K562 (cell line): ENCODE results near the gene ZNF74. TPM values are rescaled to one million over a fixed set of nuclear protein-coding genes. Genes with fewer than 3 reads are reported as not detected.
A peak's percentile ranks its signal among the peaks of the same experiment; 100 is the strongest.

Experiments
- BHLHE40 ChIP-seq: IDR thresholded peaks from 2 replicates; pipeline ENCODE4 v1.6.1; 2011; ENCODE audit warnings: low read length, improper control_type of control experiment
- CTBP1 ChIP-seq: fragments of 450-650 bp; IDR thresholded peaks from 2 replicates; pipeline ENCODE4 v1.6.1; 2016; ENCODE audit warnings: borderline replicate concordance
- EP300 ChIP-seq: IDR thresholded peaks from 2 replicates; pipeline ENCODE4 v1.6.1; 2012; ENCODE audit warnings: low read length, improper control_type of control experiment
- ETS2 ChIP-seq: IDR thresholded peaks from 2 replicates; pipeline ENCODE4 v1.6.1; 2016; ENCODE audit warnings: borderline replicate concordance, missing genetic modification characterization, mild to moderate bottlenecking, moderate library complexity, missing compliant biosample characterization; ENCODE audit not compliant: poor library complexity, severe bottlenecking
- FOXA3 ChIP-seq, 2 experiments: fragments of 450-650 bp in 1 of 2; sonication (generic) in 1 of 2; formaldehyde crosslinking; IDR thresholded peaks in 1 of 2; conservative IDR thresholded peaks in 1 of 2; 2 replicates each; pipeline versions ENCODE4 v1.4.0 to v1.8.0; 2020 to 2022; ENCODE audit warnings: mild to moderate bottlenecking in 2 of 2, missing genetic modification reagents in 1 of 2
- FUS ChIP-seq: fragments of 200-400 bp; formaldehyde crosslinking; optimal IDR thresholded peaks from 2 replicates; pipeline ENCODE3; 2017; ENCODE audit warnings: low read depth, low read length
- MCM5 ChIP-seq: fragments of 450-650 bp; IDR thresholded peaks from 2 replicates; pipeline ENCODE4 v1.6.1; 2016; ENCODE audit warnings: low read depth
- NCOA6 ChIP-seq: fragments of 450-650 bp; IDR thresholded peaks from 2 replicates; pipeline ENCODE4 v1.6.1; 2017; ENCODE audit warnings: mild to moderate bottlenecking
- NFIX ChIP-seq: fragments of 250-450 bp; sonication (Bioruptor Pico); IDR thresholded peaks from 2 replicates; pipeline ENCODE4 v1.4.0; 2020; ENCODE audit warnings: low read depth, mild to moderate bottlenecking, moderate library complexity
- NR3C1 ChIP-seq: sonication (generic); formaldehyde crosslinking; IDR thresholded peaks from 2 replicates; pipeline ENCODE4 v1.8.1; 2022; ENCODE audit warnings: missing genetic modification reagents
- PHF20 ChIP-seq: fragments of 450-650 bp; IDR thresholded peaks from 2 replicates; pipeline ENCODE4 v1.6.1; 2018; ENCODE audit not compliant: partially characterized antibody
- PML ChIP-seq: IDR thresholded peaks from 2 replicates; pipeline ENCODE4 v1.6.1; 2012; ENCODE audit warnings: low read length, inconsistent platforms
- POLR2H ChIP-seq: IDR thresholded peaks from 2 replicates; pipeline ENCODE4 v1.6.1; 2016; ENCODE audit warnings: missing genetic modification characterization, low read depth, mild to moderate bottlenecking, control low read depth, missing compliant biosample characterization, moderate library complexity
- PYGO2 ChIP-seq: fragments of 450-650 bp; IDR thresholded peaks from 2 replicates; pipeline ENCODE4 v1.6.1; 2016; ENCODE audit warnings: mild to moderate bottlenecking, missing genetic modification characterization, moderate library complexity, missing compliant biosample characterization
- SMAD4 ChIP-seq: fragments of 250-450 bp; sonication (Bioruptor Pico); conservative IDR thresholded peaks from 2 replicates; pipeline ENCODE4 v1.8.0; 2021; ENCODE audit warnings: inconsistent platforms, mild to moderate bottlenecking, moderate library complexity
- TAF1 ChIP-seq: IDR thresholded peaks from 2 replicates; pipeline ENCODE4 v1.6.1; 2011; ENCODE audit warnings: mild to moderate bottlenecking, low read length, moderate library complexity; ENCODE audit not compliant: insufficient read depth, control insufficient read depth, severe bottlenecking; ENCODE audit errors: extremely low read depth
- TBL1XR1 ChIP-seq, 2 experiments: IDR thresholded peaks; 2 replicates each; pipeline ENCODE4 v1.6.1; 2012; ENCODE audit warnings: improper control_type of control experiment in 2 of 2, low read length in 2 of 2, mild to moderate bottlenecking in 1 of 2
- TSC22D4 ChIP-seq: fragments of 450-650 bp; IDR thresholded peaks from 2 replicates; pipeline ENCODE4 v1.6.1; 2016; ENCODE audit warnings: missing genetic modification characterization, missing biosample characterization, control low read depth
- ZFP1 ChIP-seq: fragments of 450-650 bp; formaldehyde crosslinking; IDR thresholded peaks from 2 replicates; pipeline ENCODE4 v1.4.0; 2020; ENCODE audit warnings: mild to moderate bottlenecking, mixed read lengths
- ZNF165 ChIP-seq: fragments of 250-450 bp; sonication (Bioruptor Pico); IDR thresholded peaks from 2 replicates; pipeline ENCODE4 v1.4.0; 2020; ENCODE audit warnings: borderline replicate concordance
- ZNF436 ChIP-seq: fragments of 250-450, 450-650 bp; sonication (Bioruptor Pico); formaldehyde crosslinking; IDR thresholded peaks from 2 replicates; pipeline ENCODE4 v1.7.0; 2020; ENCODE audit warnings: mild to moderate bottlenecking
- ZNF507 ChIP-seq: conservative IDR thresholded peaks from 2 replicates; pipeline ENCODE4 v1.6.1; 2017; ENCODE audit warnings: missing genetic modification characterization, missing compliant biosample characterization
- ZNF830 ChIP-seq: fragments of 250-450 bp; sonication (Bioruptor Pico); IDR thresholded peaks from 2 replicates; pipeline ENCODE4 v1.5.0; 2021; ENCODE audit warnings: mild to moderate bottlenecking
- polyA plus RNA-seq, 8 experiments: library from polyadenylated mRNA; depleted of rRNA in 4 of 8; stranded (reverse) in 5 of 8; unstranded in 3 of 8; fragments of >200 nt; fragmentation: Nextera tagmentation in 2 of 8; fragmentation: Illumina TruSeq in 1 of 8; extraction: Ambion mirVana in 2 of 8; extraction: Trizol in 1 of 8; gene quantifications; 2 replicates each; pipeline versions ENCODE4 v1.2.1 to v1.2.3, GENCODE V29; 2011 to 2014; ENCODE audit warnings: inconsistent platforms in 1 of 8, missing spikeins in 1 of 8
- total RNA-seq, 7 experiments: library from RNA; depleted of rRNA in 6 of 7; stranded (reverse); fragments of >200 nt in 6 of 7; fragmentation: Illumina TruSeq in 2 of 7; extraction: Trizol in 2 of 7; gene quantifications; 2 replicates each; pipeline versions ENCODE4 v1.2.1 to v1.2.3, GENCODE V29; 2011 to 2021; ENCODE audit warnings: low replicate concordance in 1 of 7
- TF ChIP-seq, protein P1 (sequence below), 2 experiments: fragments of 450-650 bp in 1 of 2; sonication (generic) in 1 of 2; formaldehyde crosslinking; conservative IDR thresholded peaks; 2 replicates each; pipeline versions ENCODE4 v1.4.0 to v1.8.1; 2020 to 2022; ENCODE audit warnings: mild to moderate bottlenecking in 1 of 2, missing genetic modification reagents in 1 of 2
- TF ChIP-seq, protein P2 (sequence below): fragments of 450-650 bp; formaldehyde crosslinking; IDR thresholded peaks from 2 replicates; pipeline ENCODE4 v1.4.0; 2020; ENCODE audit warnings: mild to moderate bottlenecking, moderate library complexity
- TF ChIP-seq, protein P3 (sequence below): fragments of 450-650 bp; formaldehyde crosslinking; IDR thresholded peaks from 2 replicates; pipeline ENCODE4 v1.4.0; 2020; ENCODE audit warnings: mild to moderate bottlenecking
- TF ChIP-seq, protein P4 (sequence below): sonication (generic); formaldehyde crosslinking; IDR thresholded peaks from 2 replicates; pipeline ENCODE4 v1.8.1; 2023; ENCODE audit warnings: mild to moderate bottlenecking, missing genetic modification reagents

ZNF74 gene
- total and polyA plus RNA-seq, 9 of the 15 experiments (the other 6 are each of a cell fraction or from before 2014, with no cell fraction given), result 2.4 to 53.5 (median 31.5) TPM

DNA sequence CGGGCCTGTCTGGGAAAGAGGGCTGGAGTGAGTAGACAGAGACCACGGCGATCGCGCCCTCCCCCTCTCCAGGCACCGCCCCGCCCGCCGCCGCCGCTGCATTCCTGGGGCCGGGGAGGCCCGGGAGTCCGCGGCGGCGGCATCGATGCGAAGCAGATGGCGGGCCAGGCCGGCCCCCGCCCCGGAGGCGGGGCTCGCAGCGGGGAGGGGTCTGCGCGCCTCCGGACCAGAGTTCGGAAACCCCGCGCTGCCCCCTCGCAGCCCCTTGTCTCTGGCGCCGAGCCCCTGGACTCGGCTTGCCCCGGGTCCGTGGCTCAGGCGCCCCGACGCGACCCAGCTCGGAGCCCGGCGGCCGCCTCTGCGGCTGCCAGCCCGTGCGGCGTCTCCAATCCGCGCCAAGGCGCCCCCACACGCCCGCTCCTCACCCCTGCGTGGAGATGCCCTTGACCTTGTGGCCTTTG, 42.4 kb downstream of the ZNF74 start (continued):
- no peak for TF ChIP-seq CTBP1
- peak; percentile 4 for TF ChIP-seq TAF1
- no peak for TF ChIP-seq PML
- TF ChIP-seq, protein P1, sequence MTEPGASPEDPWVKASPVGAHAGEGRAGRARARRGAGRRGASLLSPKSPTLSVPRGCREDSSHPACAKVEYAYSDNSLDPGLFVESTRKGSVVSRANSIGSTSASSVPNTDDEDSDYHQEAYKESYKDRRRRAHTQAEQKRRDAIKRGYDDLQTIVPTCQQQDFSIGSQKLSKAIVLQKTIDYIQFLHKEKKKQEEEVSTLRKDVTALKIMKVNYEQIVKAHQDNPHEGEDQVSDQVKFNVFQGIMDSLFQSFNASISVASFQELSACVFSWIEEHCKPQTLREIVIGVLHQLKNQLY (CRISPR knock-in tag; conservative IDR thresholded peaks at IDR 0.05), result no peak
- TF ChIP-seq POLR2H, result no peak
- no peak for TF ChIP-seq ZNF507 (tag)
- TF ChIP-seq, protein P2, sequence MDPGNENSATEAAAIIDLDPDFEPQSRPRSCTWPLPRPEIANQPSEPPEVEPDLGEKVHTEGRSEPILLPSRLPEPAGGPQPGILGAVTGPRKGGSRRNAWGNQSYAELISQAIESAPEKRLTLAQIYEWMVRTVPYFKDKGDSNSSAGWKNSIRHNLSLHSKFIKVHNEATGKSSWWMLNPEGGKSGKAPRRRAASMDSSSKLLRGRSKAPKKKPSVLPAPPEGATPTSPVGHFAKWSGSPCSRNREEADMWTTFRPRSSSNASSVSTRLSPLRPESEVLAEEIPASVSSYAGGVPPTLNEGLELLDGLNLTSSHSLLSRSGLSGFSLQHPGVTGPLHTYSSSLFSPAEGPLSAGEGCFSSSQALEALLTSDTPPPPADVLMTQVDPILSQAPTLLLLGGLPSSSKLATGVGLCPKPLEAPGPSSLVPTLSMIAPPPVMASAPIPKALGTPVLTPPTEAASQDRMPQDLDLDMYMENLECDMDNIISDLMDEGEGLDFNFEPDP (CRISPR knock-in tag), result no peak
- TF ChIP-seq ZFP1 (CRISPR knock-in tag), result no peak
- TF ChIP-seq, protein P3, sequence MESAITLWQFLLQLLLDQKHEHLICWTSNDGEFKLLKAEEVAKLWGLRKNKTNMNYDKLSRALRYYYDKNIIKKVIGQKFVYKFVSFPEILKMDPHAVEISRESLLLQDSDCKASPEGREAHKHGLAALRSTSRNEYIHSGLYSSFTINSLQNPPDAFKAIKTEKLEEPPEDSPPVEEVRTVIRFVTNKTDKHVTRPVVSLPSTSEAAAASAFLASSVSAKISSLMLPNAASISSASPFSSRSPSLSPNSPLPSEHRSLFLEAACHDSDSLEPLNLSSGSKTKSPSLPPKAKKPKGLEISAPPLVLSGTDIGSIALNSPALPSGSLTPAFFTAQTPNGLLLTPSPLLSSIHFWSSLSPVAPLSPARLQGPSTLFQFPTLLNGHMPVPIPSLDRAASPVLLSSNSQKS (CRISPR knock-in tag), result no peak
- no peak for TF ChIP-seq ZNF830 (CRISPR knock-in tag)
- no peak for TF ChIP-seq MCM5
- TF ChIP-seq NR3C1 (CRISPR knock-in tag), result 0 out of 2 replicates have a peak, but pooled peaks have one; percentile 21
- TF ChIP-seq PHF20, result no peak
- no peak for TF ChIP-seq FOXA3 (CRISPR knock-in tag; conservative IDR thresholded peaks at IDR 0.05 in 1 of 2, IDR thresholded peaks at IDR 0.05 in 1 of 2)
- TF ChIP-seq ETS2, result no peak
- no peak for TF ChIP-seq NFIX
- no peak for TF ChIP-seq BHLHE40
- TF ChIP-seq, protein P4, sequence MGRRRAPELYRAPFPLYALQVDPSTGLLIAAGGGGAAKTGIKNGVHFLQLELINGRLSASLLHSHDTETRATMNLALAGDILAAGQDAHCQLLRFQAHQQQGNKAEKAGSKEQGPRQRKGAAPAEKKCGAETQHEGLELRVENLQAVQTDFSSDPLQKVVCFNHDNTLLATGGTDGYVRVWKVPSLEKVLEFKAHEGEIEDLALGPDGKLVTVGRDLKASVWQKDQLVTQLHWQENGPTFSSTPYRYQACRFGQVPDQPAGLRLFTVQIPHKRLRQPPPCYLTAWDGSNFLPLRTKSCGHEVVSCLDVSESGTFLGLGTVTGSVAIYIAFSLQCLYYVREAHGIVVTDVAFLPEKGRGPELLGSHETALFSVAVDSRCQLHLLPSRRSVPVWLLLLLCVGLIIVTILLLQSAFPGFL (CRISPR knock-in tag), result no peak
- 0 out of 2 replicates have a peak, but pooled peaks have one; percentile 26 for TF ChIP-seq SMAD4 (CRISPR knock-in tag)
- TF ChIP-seq ZNF436 (CRISPR knock-in tag), result no peak
- no peak for TF ChIP-seq TSC22D4 (tag)
- no peak for TF ChIP-seq FUS
- no peak for TF ChIP-seq ZNF165 (CRISPR knock-in tag)
- no peak for TF ChIP-seq NCOA6
- TF ChIP-seq TBL1XR1 (IDR thresholded peaks at IDR 0.05; ENCODE audit: low read length in 2 of 2), result no peak
- TF ChIP-seq PYGO2 (tag), result no peak
- no peak for TF ChIP-seq EP300
